Progenitor cell of endocrine pancreas (in vitro differentiated cells): Measurements from ENCODE around the gene RFX1. TPM values are rescaled to one million over a fixed set of nuclear protein-coding genes. Genes with fewer than 3 reads are reported as not detected.

Experiments
- DNase-seq: peaks from one replicate; pipeline ENCODE4 v3.0.0; 2021; ENCODE audit warnings: low spot score; ENCODE audit not compliant: unreplicated experiment
- H3K27ac Mint-ChIP-seq: 2 replicates; pipeline ENCODE4 v1.8.0; 2021; ENCODE audit warnings: mild to moderate bottlenecking, moderate library complexity, mixed read lengths
- H3K27me3 Mint-ChIP-seq: 2 replicates; pipeline ENCODE4 v1.8.0; 2021; ENCODE audit warnings: mixed read lengths
- H3K36me3 Mint-ChIP-seq: 2 replicates; pipeline ENCODE4 v1.8.0; 2022; ENCODE audit warnings: mixed read lengths; ENCODE audit not compliant: insufficient read depth
- H3K4me1 Mint-ChIP-seq: 2 replicates; pipeline ENCODE4 v1.8.0; 2021; ENCODE audit warnings: low read depth, mixed read lengths
- H3K4me3 Mint-ChIP-seq: 2 replicates; pipeline ENCODE4 v1.8.0; 2021; ENCODE audit warnings: low read depth, mild to moderate bottlenecking, moderate library complexity, mixed read lengths
- H3K9me3 Mint-ChIP-seq: 2 replicates; pipeline ENCODE4 v1.8.0; 2021; ENCODE audit warnings: low read depth, mixed read lengths
- CTCF ChIP-seq: fragments of 200-600 bp; sonication (generic); IDR thresholded peaks from one replicate; pipeline ENCODE4 v1.5.0; 2021; ENCODE audit warnings: antibody characterized with exemption, mild to moderate bottlenecking; ENCODE audit not compliant: unreplicated experiment
- total RNA-seq: library from RNA; stranded (reverse); gene quantifications from 2 replicates; pipeline ENCODE4 v1.2.1, GENCODE V29; 2021

Gene RFX1
- total RNA-seq, 1 donor from 2014 or later, result 26.5 TPM

- DNase-seq, result no peak
- Mint-ChIP-seq H3K27me3 (peaks cover 14% of the 10 kb centered on the region), H3K36me3 (no peaks in the 10 kb centered on the region), H3K9me3 (no peaks in the 10 kb centered on the region), H3K27ac (no peak within 1 kb of the TSS), H3K4me3 (no peak within 1 kb of the TSS), H3K4me1 (peaks cover 3% of the 10 kb centered on the region)
- TF ChIP-seq CTCF, result no peak
Observed at GRCh38 chr19:13938301-13939064, 67.6 kb downstream of the RFX1 start, which contains the start of gene PODNL1. PODNL1 (minus strand) TSS chr19:13938417; CDS start chr19:13938181, 236 bp downstream.

GRCh38 chr19:13937479-13938300 lies 68.4 kb downstream of the RFX1 start:
- H3K4me3 Mint-ChIP-seq, result no peak overlapping the region
- H3K27ac Mint-ChIP-seq, result no peak overlapping the region
- DNase-seq, result no peak
- H3K27me3 Mint-ChIP-seq, result peaks cover 14% of the 10 kb centered on the region
- TF ChIP-seq CTCF, result no peak
- H3K36me3 Mint-ChIP-seq, result no peaks in the 10 kb centered on the region
- peaks cover 3% of the 10 kb centered on the region for H3K4me1 Mint-ChIP-seq
- H3K9me3 Mint-ChIP-seq, result no peaks in the 10 kb centered on the region

- Mint-ChIP-seq H3K36me3 (no peaks in the 10 kb centered on the region), H3K27me3 (peaks cover 14% of the 10 kb centered on the region), H3K4me1 (peaks cover 3% of the 10 kb centered on the region), H3K4me3 (no peak overlapping the region), H3K27ac (no peak overlapping the region), H3K9me3 (no peaks in the 10 kb centered on the region)
- no peak for TF ChIP-seq CTCF
- no peak for DNase-seq
Observed at GRCh38 chr19:13935765-13936510, 70.2 kb downstream of the RFX1 start.

- TF ChIP-seq CTCF, result no peak
- H3K27me3 Mint-ChIP-seq, result peaks cover 14% of the 10 kb centered on the region
- H3K27ac Mint-ChIP-seq, result no peak overlapping the region
- no peaks in the 10 kb centered on the region for H3K9me3 Mint-ChIP-seq
- no peak for DNase-seq
- no peak overlapping the region for H3K4me3 Mint-ChIP-seq
- H3K4me1 Mint-ChIP-seq, result peaks cover 3% of the 10 kb centered on the region
- H3K36me3 Mint-ChIP-seq, result no peaks in the 10 kb centered on the region
Observed at GRCh38 chr19:13934785-13935109, 71.4 kb downstream of the RFX1 start.

- peaks cover 4% of the 10 kb centered on the region for H3K36me3 Mint-ChIP-seq
- no peak overlapping the region for H3K4me3 Mint-ChIP-seq
- no peak overlapping the region for H3K27ac Mint-ChIP-seq
- no peaks in the 10 kb centered on the region for H3K9me3 Mint-ChIP-seq
- H3K27me3 Mint-ChIP-seq, result peaks cover 14% of the 10 kb centered on the region
- no peak for TF ChIP-seq CTCF
- H3K4me1 Mint-ChIP-seq, result peaks cover 3% of the 10 kb centered on the region
- no peak for DNase-seq
Observed at GRCh38 chr19:13932911-13933393, 73.2 kb downstream of the RFX1 start.
